Suprapubic skin (tissue), 4 donors: ENCODE results near the gene TNS2. TPM values are rescaled to one million over a fixed set of nuclear protein-coding genes. Genes with fewer than 3 reads are reported as not detected.

ENCODE experiments used
- DNase-seq, 2 donors: peaks; one replicate each; pipeline ENCODE4 v3.0.0-alpha.2; 2019; ENCODE audit warnings: low spot score in 2 of 2
- H3K27ac ChIP-seq: fragments of 200-600 bp; sonication (generic); one replicate; pipeline ENCODE4 v1.5.1; 2019
- H3K27me3 ChIP-seq: fragments of 200-600 bp; sonication (generic); one replicate; pipeline ENCODE4 v1.5.1; 2019
- H3K36me3 ChIP-seq: fragments of 200-600 bp; sonication (generic); one replicate; pipeline ENCODE4 v1.5.1; 2019
- H3K4me1 ChIP-seq: fragments of 200-600 bp; sonication (generic); one replicate; pipeline ENCODE4 v1.5.1; 2019
- H3K4me3 ChIP-seq: fragments of 200-600 bp; sonication (generic); one replicate; pipeline ENCODE4 v1.5.1; 2019; ENCODE audit warnings: mild to moderate bottlenecking
- H3K9me3 ChIP-seq: fragments of 200-600 bp; sonication (generic); one replicate; pipeline ENCODE4 v1.5.1; 2019
- EP300 ChIP-seq: sonication (generic); formaldehyde crosslinking; IDR thresholded peaks from one replicate; pipeline ENCODE4 v1.6.1; 2017; ENCODE audit warnings: antibody characterized with exemption
- POLR2A ChIP-seq, 2 donors: fragments of 450-650 bp; IDR thresholded peaks; one replicate each; pipeline ENCODE4 v1.6.1; 2017; ENCODE audit warnings: antibody characterized with exemption in 2 of 2, mild to moderate bottlenecking in 2 of 2, moderate library complexity in 2 of 2
- POLR2AphosphoS5 ChIP-seq, 3 donors: sonication (generic); formaldehyde crosslinking; IDR thresholded peaks; one replicate each; pipeline ENCODE4 v1.6.1; 2017; ENCODE audit warnings: antibody characterized with exemption in 3 of 3
- WGBS: methylation state at CpG from one replicate; pipeline ENCODE4 v1.1.5; 2018; 5-methylcytosine and 5-hydroxymethylcytosine counted together
- total RNA-seq, 4 donors: library from RNA; depleted of rRNA; stranded (reverse); fragments of >200 nt; gene quantifications; one replicate each; pipeline ENCODE4 v1.1.0, GENCODE V29; 2016
- TF ChIP-seq, protein P1 (sequence below), 2 donors: fragments of 200-600 bp in 1 of 2; fragments of 450-650 bp in 1 of 2; sonication (generic) in 1 of 2; IDR thresholded peaks; one replicate each; pipeline ENCODE4 v1.5.1; 2016 to 2019; ENCODE audit warnings: antibody characterized with exemption in 2 of 2, mild to moderate bottlenecking in 1 of 2, moderate library complexity in 1 of 2

TNS2 gene
- total RNA-seq, 4 donors from 2014 or later: 22.8 to 122 (median 78.2) TPM

GRCh38 chr12:53074283-53074998, 24.6 kb downstream of the TNS2 start:
- WGBS: 93% methylated on average over 11 of the region's 11 CpGs
- H3K36me3 ChIP-seq: peaks cover 43% of the 10 kb centered on the region
- no peaks in the 10 kb centered on the region for H3K27me3 ChIP-seq
- TF ChIP-seq EP300: no peak
- TF ChIP-seq POLR2AphosphoS5 (IDR thresholded peaks at IDR 0.05): no peak
- TF ChIP-seq, protein P1, sequence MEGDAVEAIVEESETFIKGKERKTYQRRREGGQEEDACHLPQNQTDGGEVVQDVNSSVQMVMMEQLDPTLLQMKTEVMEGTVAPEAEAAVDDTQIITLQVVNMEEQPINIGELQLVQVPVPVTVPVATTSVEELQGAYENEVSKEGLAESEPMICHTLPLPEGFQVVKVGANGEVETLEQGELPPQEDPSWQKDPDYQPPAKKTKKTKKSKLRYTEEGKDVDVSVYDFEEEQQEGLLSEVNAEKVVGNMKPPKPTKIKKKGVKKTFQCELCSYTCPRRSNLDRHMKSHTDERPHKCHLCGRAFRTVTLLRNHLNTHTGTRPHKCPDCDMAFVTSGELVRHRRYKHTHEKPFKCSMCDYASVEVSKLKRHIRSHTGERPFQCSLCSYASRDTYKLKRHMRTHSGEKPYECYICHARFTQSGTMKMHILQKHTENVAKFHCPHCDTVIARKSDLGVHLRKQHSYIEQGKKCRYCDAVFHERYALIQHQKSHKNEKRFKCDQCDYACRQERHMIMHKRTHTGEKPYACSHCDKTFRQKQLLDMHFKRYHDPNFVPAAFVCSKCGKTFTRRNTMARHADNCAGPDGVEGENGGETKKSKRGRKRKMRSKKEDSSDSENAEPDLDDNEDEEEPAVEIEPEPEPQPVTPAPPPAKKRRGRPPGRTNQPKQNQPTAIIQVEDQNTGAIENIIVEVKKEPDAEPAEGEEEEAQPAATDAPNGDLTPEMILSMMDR (IDR thresholded peaks at IDR 0.05): no peak
- TF ChIP-seq POLR2A (IDR thresholded peaks at IDR 0.05): no peak
- H3K4me1 ChIP-seq: peaks cover 66% of the 10 kb centered on the region
- peak in 1 of 2 donors; percentile 77 for DNase-seq
- H3K4me3 ChIP-seq: no peak overlapping the region
- H3K9me3 ChIP-seq: no peaks in the 10 kb centered on the region
- H3K27ac ChIP-seq: peak overlapping the region; percentile 9

DNA sequence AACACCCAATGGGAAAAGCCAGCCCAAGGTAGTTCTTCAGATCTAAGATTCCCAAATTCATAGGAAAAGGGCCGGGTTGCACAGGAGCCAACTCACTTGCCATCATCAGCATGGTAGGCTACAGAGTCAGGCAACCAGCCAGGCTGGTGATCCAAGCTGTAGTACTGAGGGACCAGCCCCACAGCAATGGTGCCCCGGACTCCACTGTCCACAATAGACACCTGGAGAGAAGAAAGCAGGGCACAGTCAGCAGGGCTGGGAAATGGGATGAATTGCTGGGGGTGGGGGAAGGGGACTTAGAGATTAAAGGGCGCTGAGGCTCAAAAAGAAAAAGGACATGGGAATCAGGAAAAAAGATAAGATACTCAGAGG, 25.1 kb downstream of the TNS2 start:
- Histone ChIP-seq H3K9me3 (no peaks in the 10 kb centered on the region), H3K27ac (no peak overlapping the region), H3K27me3 (no peaks in the 10 kb centered on the region), H3K36me3 (peaks cover 43% of the 10 kb centered on the region), H3K4me1 (peaks cover 65% of the 10 kb centered on the region), H3K4me3 (no peak overlapping the region)
- WGBS: 87% methylated on average over 3 of the region's 3 CpGs
- peak in 1 of 2 donors; percentile 53 for DNase-seq
- TF ChIP-seq POLR2A (IDR thresholded peaks at IDR 0.05) (no peak), POLR2AphosphoS5 (IDR thresholded peaks at IDR 0.05) (no peak), EP300 (no peak)
- TF ChIP-seq, protein P1 (IDR thresholded peaks at IDR 0.05): no peak

GRCh38 chr12:53076461-53076860, 26.6 kb downstream of the TNS2 start:
- no peak overlapping the region for H3K27ac ChIP-seq
- TF ChIP-seq POLR2AphosphoS5 (IDR thresholded peaks at IDR 0.05) (no peak), POLR2A (IDR thresholded peaks at IDR 0.05) (no peak), EP300 (no peak)
- TF ChIP-seq, protein P1 (IDR thresholded peaks at IDR 0.05): no peak
- H3K4me1 ChIP-seq: peaks cover 54% of the 10 kb centered on the region
- peak in 1 of 2 donors; percentile 61 for DNase-seq
- H3K27me3 ChIP-seq: no peaks in the 10 kb centered on the region
- H3K9me3 ChIP-seq: no peaks in the 10 kb centered on the region
- H3K36me3 ChIP-seq: peaks cover 35% of the 10 kb centered on the region
- 97% methylated on average over 3 of the region's 3 CpGs for WGBS
- H3K4me3 ChIP-seq: no peak overlapping the region

DNA sequence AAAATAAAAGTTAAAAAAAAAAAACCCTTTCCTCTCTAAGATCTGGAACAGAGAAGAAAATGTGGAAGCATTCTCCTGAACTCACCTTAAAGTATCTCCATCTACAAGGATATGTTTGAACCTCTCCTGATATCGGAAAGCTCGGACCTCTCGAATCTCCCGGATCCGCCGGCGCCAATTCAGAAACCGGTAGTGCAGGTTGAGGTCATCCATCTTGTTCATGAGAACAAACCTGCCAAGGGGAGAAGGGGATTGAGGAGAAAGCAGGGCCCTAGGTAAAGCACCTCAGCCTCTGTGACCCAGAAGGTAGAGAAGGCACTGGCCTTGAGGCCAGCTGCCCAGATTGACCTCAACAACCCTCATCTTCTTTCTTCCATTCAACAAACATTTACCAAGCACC, 27.2 kb downstream of the TNS2 start:
- 81% methylated on average over 8 of the region's 8 CpGs for WGBS

More for the DNA sequence above, 27.2 kb downstream of the TNS2 start:
- Histone ChIP-seq H3K27ac (no peak overlapping the region), H3K27me3 (no peaks in the 10 kb centered on the region), H3K4me3 (no peak overlapping the region), H3K9me3 (no peaks in the 10 kb centered on the region), H3K4me1 (peaks cover 48% of the 10 kb centered on the region), H3K36me3 (peaks cover 35% of the 10 kb centered on the region)
- TF ChIP-seq, protein P1 (IDR thresholded peaks at IDR 0.05): no peak
- TF ChIP-seq POLR2AphosphoS5 (IDR thresholded peaks at IDR 0.05) (no peak), POLR2A (IDR thresholded peaks at IDR 0.05) (no peak), EP300 (no peak)
- peak in 1 of 2 donors; percentile 69 for DNase-seq
